B cell (primary cell): ENCODE data around the gene FMNL2.

Experiments used
- CTCF ChIP-seq: fragments of 200-600 bp; IDR thresholded peaks from one replicate; pipeline ENCODE4 v1.8.0; 2022; ENCODE audit warnings: antibody characterized with exemption, mild to moderate bottlenecking
- EZH2 ChIP-seq: IDR thresholded peaks from 2 replicates; pipeline ENCODE4 v1.6.1; 2012; ENCODE audit warnings: borderline replicate concordance, low read depth, mild to moderate bottlenecking, moderate library complexity, low read length; ENCODE audit not compliant: insufficient read depth, poor library complexity, severe bottlenecking

- TF ChIP-seq CTCF = no peak
- TF ChIP-seq EZH2 = no peak
Measured at GRCh38 chr2:152664725-152665124, 329.8 kb downstream of the FMNL2 start.
